OCI-LY3 (cell line): ENCODE results near the gene ATXN7.

Experiments used
- CTCF ChIP-seq: fragments of 200-600, 300-600 bp; sonication (generic); IDR thresholded peaks from 2 replicates; pipeline ENCODE4 v1.5.1; 2014; ENCODE audit warnings: antibody characterized with exemption, low read length, low read depth
- EZH2phosphoT487 ChIP-seq: fragments of 200-600 bp; shearing (Covaris generic); IDR thresholded peaks from 2 replicates; pipeline ENCODE4 v1.6.1; 2018; ENCODE audit warnings: antibody characterized with exemption, mixed run types, low read depth

- TF ChIP-seq CTCF (no peak), EZH2phosphoT487 (no peak)
Observed at GRCh38 chr3:63967675-63968611, 104.3 kb downstream of the ATXN7 start.
